Measurements from ENCODE around the gene ASNSD1. TPM values are rescaled to one million over a fixed set of nuclear protein-coding genes. Genes with fewer than 3 reads are reported as not detected.

Gene ASNSD1
- total RNA-seq, 1 donor from 2014 or later = 29.1 TPM

DNA sequence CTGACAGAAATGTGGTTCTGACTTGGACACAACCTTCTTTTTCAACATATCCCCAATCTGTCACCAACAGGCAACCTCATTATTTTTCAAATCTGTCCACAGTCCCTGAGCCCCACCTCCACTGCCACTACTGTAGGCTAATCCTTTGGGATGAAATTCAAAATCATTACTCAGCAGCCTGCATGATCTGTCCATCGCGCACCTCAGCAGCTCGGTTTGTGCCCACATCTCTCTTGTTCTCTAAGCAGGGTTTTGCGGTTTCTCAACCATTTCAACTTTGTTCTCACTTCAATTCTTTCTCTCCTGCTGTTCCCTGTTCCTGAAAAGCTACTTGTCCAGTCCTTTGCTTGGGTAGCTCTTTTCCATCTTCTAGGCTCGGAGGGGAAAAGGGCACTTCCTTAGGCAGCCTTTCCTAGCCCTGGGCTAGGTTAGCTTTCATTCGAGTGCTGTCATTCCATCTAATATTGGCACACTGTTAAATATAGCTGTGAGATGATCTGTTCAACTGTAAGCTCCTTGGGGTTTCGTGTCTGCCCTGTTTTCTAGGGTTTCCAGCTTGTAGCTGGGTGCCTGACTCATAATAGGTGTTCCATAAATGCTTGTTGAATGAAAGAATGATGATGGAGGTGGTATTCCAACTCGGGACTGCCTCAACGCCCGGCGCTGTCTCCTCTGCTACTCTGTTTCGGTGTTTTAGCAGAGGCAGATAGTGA lies 12.6 kb downstream of the ASNSD1 start:
- Histone ChIP-seq H3K27ac (peak overlapping the region; percentile 97), H3K27me3 (ENCODE audit: low read depth) (no peaks in the 10 kb centered on the region)
- TF ChIP-seq, protein P1, sequence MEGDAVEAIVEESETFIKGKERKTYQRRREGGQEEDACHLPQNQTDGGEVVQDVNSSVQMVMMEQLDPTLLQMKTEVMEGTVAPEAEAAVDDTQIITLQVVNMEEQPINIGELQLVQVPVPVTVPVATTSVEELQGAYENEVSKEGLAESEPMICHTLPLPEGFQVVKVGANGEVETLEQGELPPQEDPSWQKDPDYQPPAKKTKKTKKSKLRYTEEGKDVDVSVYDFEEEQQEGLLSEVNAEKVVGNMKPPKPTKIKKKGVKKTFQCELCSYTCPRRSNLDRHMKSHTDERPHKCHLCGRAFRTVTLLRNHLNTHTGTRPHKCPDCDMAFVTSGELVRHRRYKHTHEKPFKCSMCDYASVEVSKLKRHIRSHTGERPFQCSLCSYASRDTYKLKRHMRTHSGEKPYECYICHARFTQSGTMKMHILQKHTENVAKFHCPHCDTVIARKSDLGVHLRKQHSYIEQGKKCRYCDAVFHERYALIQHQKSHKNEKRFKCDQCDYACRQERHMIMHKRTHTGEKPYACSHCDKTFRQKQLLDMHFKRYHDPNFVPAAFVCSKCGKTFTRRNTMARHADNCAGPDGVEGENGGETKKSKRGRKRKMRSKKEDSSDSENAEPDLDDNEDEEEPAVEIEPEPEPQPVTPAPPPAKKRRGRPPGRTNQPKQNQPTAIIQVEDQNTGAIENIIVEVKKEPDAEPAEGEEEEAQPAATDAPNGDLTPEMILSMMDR (IDR thresholded peaks at IDR 0.05) = no peak

GRCh38 chr2:189674374-189675112 lies 13.3 kb downstream of the ASNSD1 start, which contains the start of gene ANKAR:
Gene ANKAR, plus strand, starts transcription at chr2:189674670. Its CDS starts 1,821 bp downstream, at chr2:189676491.
- peak; percentile 99 to 100 for ATAC-seq
- peak; percentile 95 for DNase-seq
- H3K27ac ChIP-seq = peak within 1 kb of the TSS; percentile 97
- H3K4me1 ChIP-seq = peaks cover 20% of the 10 kb centered on the region
- peak within 1 kb of the TSS; percentile 69 for H3K4me3 ChIP-seq
- H3K9me3 ChIP-seq = peaks cover 7% of the 10 kb centered on the region
- intact Hi-C loops (cut with DNase I) = no loop called here
- TF ChIP-seq, protein P1 (IDR thresholded peaks at IDR 0.05) = peak; percentile 93
- no peaks in the 10 kb centered on the region for H3K27me3 ChIP-seq (ENCODE audit: low read depth)
- peaks cover 26% of the 10 kb centered on the region for H3K36me3 ChIP-seq

More for the DNA sequence above, 12.6 kb downstream of the ASNSD1 start:
- Histone ChIP-seq H3K36me3 (peaks cover 34% of the 10 kb centered on the region), H3K4me3 (peak overlapping the region; percentile 69), H3K9me3 (peaks cover 7% of the 10 kb centered on the region), H3K4me1 (peaks cover 17% of the 10 kb centered on the region)
- intact Hi-C loops (cut with DNase I) = no loop called here
- peak in 1 of 2 donors; percentile 5 for ATAC-seq
- DNase-seq = no peak

DNA sequence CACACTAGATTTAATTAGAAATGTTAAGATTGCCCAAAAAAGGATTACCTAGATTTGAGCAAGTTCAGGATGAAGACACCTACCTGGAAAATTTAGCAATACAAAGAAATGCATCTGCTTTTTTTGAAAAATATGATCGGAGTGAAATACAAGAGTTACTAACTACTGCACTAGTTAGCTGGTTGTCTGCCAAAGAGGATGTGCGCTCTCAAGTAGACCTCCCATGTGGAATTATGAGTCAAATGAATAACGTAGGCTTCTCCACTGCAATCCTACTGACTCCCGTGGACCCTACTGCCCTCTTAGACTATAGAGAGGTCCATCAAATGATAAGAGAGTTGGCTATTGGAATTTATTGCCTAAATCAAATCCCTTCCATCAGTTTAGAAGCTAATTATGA lies 15.2 kb downstream of the ASNSD1 start:
- TF ChIP-seq, protein P1 (IDR thresholded peaks at IDR 0.05) = no peak
- Histone ChIP-seq H3K27ac (no peak overlapping the region), H3K4me1 (peaks cover 23% of the 10 kb centered on the region), H3K36me3 (peaks cover 7% of the 10 kb centered on the region), H3K9me3 (peaks cover 7% of the 10 kb centered on the region), H3K27me3 (ENCODE audit: low read depth) (no peaks in the 10 kb centered on the region), H3K4me3 (no peak overlapping the region)
- DNase-seq (no peak), ATAC-seq (no peak)
- intact Hi-C loops (cut with DNase I) = no loop called here

DNA sequence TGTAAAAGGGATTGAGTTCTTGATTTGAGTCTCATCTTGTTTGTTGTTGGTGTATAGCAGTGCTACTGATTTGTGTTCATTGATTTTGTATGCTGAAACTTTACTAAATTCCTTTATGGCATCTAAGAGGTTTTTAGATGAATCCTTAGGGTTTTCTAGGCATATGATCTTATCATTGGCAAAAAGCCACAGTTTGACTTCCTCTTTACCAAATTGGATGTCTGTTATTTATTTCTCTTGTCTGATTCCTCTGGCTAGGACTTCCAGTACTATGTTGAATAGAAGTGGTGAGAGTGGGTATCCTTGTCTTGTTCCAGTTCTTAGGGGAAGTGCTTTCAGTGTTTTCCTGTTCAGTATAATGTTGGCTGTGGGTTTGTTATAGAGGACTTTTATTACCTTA lies 18.0 kb downstream of the ASNSD1 start:
- ATAC-seq (no peak), DNase-seq (no peak)
- Histone ChIP-seq H3K9me3 (peaks cover 7% of the 10 kb centered on the region), H3K27ac (no peak overlapping the region), H3K4me3 (no peak overlapping the region), H3K36me3 (no peaks in the 10 kb centered on the region), H3K4me1 (peaks cover 16% of the 10 kb centered on the region), H3K27me3 (ENCODE audit: low read depth) (no peaks in the 10 kb centered on the region)
- TF ChIP-seq, protein P1 (IDR thresholded peaks at IDR 0.05) = no peak
- intact Hi-C loops (cut with DNase I) = no loop called here

DNA sequence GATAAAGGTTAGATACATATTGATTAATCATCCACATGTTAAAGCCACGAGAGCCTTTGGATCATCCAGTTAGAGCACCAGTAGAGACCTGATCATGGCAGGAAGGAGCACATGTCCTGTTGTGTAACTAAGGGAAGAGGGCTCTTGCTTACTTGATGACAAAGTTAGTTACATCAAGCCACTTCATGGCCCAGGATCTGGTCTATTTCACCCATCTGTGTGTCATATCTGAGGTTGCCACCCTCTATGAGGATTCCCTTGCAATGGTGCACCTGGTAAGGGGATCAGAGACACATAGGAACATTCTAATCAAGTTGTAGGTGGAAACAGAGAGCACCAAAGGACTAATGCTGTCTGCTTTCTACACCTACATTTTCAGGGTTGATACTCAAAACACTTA lies 19.9 kb downstream of the ASNSD1 start:
- no peak for DNase-seq
- intact Hi-C loops (cut with DNase I) = no loop called here
- H3K27me3 ChIP-seq (ENCODE audit: low read depth) = no peaks in the 10 kb centered on the region
- no peaks in the 10 kb centered on the region for H3K36me3 ChIP-seq
- no peak overlapping the region for H3K27ac ChIP-seq
- no peak overlapping the region for H3K4me3 ChIP-seq
- no peak for ATAC-seq
- TF ChIP-seq, protein P1 (IDR thresholded peaks at IDR 0.05) = no peak
- H3K9me3 ChIP-seq = peaks cover 7% of the 10 kb centered on the region
- peaks cover 11% of the 10 kb centered on the region for H3K4me1 ChIP-seq
